Occipital lobe (tissue), 2 donors: Measurements from ENCODE around the gene PCDHGA1. TPM values are rescaled to one million over a fixed set of nuclear protein-coding genes. Genes with fewer than 3 reads are reported as not detected.
"Not testable (repeated sequence)": the region's sequence is repeated elsewhere in the genome, so short reads cannot be mapped to it uniquely, and the experiment has no call there.

Source experiments
- DNase-seq: peaks from one replicate; lab custom pipeline; 2025; lab: John Stamatoyannopoulos, UW
- total RNA-seq: library from RNA; depleted of rRNA; stranded (reverse); fragments of >200 nt; gene quantifications from one replicate; pipeline ENCODE4 v1.2.3, GENCODE V29; 2014

PCDHGA1 gene
- total RNA-seq, 1 donor from 2014 or later = 4.8 TPM

DNA sequence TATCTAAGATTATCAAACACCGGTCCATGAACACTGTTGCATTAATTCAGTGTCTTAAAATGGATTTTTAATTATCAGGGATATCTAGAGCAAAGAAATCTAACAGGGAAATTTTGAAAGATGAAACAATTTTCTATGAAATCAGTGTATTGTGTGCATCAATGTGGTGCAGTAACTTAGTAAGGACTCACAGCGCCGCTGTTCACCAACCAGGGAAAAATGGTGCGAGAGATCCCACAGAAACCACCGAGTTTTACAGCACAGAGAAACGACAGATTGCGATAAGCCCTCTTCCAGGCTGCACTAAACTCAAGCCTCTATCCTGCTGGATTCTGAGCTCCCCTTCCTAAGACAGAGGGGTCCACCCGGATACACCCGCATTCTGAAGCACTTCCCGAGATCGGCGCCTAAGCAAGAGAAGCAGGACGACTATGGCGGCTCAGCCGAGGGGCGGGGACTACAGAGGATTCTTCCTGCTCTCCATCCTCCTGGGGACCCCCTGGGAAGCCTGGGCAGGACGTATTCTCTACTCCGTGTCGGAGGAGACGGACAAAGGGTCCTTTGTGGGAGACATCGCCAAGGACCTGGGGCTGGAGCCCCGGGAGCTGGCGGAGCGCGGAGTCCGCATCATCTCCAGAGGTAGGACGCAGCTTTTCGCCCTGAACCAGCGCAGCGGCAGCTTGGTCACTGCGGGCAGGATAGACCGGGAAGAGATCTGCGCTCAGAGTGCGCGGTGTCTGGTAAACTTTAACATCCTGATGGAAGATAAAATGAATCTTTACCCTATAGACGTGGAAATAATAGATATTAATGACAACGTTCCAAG lies 52.4 kb downstream of the PCDHGA1 start, which contains the start of gene PCDHGA7:
PCDHGA7 (plus strand) TSS at position 274 of the 826 bp plus-strand sequence; CDS start at position 432, 158 bp downstream.
- no peak for DNase-seq

DNA sequence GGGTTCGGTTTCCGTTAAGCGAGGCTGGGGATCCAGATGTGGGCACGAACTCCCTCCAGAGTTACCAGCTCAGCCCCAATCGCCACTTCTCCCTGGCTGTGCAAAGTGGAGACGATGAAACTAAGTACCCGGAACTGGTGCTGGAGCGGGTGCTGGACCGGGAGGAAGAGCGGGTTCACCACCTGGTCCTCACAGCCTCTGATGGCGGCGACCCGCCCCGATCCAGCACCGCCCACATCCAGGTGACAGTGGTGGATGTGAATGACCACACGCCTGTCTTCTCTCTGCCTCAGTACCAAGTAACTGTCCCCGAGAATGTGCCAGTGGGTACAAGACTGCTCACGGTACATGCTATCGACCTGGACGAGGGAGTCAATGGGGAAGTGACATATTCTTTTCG lies 53.0 kb downstream of the PCDHGA1 start:
- DNase-seq = no peak

DNA sequence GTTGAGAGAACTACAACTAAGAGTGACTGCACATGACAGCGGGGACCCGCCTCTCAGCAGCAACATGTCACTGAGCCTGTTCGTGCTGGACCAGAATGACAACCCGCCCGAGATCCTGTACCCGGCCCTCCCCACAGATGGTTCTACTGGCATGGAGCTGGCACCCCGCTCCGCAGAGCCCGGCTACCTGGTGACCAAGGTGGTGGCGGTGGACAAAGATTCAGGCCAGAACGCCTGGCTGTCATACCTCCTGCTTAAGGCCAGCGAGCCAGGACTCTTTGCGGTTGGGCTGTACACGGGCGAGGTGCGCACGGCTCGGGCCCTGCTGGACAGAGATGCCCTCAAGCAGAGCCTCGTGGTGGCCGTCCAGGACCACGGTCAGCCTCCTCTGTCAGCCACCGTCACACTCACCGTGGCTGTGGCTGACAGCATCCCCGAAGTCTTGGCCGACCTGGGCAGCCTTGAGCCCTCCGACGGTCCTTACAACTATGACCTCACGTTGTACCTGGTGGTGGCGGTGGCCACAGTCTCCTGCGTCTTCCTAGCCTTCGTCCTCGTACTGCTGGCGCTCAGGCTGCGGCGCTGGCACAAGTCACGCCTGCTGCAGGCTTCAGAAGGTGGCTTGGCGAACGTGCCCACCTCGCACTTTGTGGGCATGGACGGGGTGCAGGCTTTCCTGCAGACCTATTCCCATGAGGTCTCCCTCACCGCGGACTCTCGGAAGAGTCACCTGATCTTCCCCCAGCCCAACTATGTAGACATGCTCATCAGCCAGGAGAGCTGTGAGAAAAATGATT lies 54.4 kb downstream of the PCDHGA1 start:
- no peak for DNase-seq

DNA sequence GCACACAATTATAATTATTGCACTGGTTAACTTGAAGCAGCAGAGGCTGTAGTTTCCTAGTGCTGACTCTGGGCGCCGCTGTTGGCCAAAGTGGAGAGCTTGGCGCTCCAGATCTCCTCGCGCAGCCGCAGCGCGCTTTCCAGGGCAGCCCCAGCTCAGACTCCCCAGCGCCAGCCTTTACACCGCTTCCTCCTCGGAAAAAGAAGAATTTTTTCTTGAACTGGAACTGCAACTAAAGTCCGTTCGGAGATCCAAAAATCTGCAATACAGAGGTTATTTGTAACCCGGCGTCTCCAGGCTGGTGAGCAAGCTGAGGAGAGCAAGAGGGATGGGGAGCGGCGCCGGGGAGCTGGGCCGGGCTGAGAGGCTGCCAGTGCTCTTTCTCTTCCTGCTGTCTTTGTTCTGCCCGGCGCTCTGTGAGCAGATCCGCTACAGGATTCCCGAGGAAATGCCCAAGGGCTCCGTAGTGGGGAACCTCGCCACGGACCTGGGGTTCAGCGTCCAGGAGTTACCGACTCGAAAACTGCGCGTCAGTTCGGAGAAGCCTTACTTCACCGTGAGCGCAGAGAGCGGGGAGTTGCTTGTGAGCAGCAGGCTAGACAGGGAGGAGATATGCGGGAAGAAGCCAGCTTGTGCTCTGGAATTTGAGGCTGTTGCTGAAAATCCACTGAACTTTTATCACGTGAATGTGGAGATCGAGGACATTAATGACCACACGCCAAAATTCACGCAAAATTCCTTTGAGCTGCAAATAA lies 57.4 kb downstream of the PCDHGA1 start, which contains the start of gene PCDHGB4:
PCDHGB4 (plus strand) TSS at position 142 of the 755 bp plus-strand sequence; CDS start at position 329, 187 bp downstream.
- DNase-seq = not testable (repeated sequence)

DNA sequence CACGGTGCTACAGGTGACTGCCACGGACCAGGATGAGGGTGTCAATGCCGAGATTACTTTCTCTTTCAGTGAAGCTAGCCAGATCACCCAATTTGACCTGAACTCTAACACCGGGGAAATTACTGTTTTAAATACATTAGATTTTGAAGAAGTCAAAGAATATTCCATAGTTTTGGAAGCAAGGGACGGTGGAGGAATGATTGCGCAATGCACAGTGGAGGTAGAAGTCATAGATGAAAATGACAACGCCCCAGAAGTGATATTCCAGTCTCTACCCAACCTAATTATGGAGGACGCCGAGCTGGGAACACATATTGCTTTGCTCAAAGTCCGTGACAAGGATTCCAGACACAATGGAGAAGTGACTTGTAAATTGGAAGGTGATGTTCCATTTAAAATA lies 58.3 kb downstream of the PCDHGA1 start:
- DNase-seq = no peak

DNA sequence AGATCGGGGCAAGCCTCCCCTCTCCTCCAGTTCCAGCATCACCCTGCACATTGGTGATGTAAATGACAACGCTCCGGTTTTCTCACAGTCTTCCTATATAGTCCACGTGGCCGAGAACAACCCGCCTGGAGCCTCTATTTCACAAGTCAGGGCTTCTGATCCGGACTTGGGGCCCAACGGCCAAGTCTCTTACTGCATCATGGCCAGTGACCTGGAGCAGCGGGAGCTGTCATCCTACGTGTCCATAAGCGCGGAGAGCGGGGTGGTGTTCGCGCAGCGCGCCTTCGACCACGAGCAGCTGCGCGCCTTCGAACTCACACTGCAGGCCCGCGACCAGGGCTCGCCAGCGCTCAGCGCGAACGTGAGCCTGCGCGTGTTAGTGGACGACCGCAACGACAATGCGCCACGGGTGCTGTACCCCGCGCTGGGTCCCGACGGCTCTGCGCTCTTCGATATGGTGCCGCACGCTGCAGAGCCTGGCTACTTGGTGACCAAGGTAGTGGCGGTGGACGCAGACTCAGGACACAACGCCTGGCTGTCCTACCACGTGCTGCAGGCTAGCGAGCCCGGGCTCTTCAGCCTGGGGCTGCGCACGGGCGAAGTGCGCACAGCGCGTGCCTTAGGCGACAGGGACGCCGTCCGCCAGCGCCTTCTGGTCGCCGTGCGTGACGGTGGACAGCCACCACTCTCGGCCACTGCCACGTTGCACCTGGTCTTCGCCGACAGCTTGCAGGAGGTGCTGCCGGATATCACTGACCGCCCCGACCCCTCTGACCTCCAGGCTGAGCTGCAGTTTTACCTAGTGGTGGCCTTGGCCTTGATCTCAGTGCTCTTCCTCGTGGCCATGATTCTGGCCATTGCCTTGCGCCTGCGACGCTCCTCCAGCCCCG lies 59.1 kb downstream of the PCDHGA1 start:
- DNase-seq = no peak

DNA sequence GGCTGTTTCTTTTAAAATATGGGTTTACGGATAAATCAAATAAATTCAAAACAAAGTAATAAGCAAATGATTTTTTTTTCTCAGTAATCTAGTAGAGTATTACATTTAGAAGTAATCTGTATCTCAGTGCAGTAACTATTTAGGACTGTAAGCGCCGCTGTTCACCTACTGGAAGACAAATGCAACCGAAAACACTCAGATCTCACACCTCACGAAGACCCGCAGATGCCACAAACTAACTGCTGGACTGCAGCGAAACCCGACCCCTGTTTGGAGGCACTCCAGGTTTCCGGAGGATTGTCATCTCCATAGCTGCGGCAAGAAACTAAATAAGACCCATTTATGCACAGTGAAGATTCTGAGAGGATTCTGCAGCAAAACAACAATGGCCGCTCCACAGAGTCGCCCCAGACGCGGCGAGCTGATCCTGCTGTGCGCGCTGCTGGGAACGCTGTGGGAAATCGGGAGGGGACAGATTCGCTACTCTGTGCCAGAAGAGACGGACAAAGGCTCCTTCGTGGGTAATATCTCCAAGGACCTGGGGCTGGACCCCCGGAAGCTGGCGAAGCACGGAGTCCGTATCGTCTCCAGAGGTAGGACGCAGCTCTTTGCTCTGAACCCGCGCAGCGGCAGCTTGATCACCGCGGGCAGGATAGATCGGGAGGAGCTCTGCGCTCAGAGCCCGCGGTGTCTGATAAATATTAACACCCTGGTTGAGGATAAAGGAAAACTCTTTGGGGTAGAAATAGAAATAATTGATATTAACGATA lies 62.3 kb downstream of the PCDHGA1 start, which contains the start of gene PCDHGA8:
PCDHGA8 (plus strand) TSS at position 205 of the 770 bp plus-strand sequence; CDS start at position 386, 181 bp downstream.
- DNase-seq = no peak

DNA sequence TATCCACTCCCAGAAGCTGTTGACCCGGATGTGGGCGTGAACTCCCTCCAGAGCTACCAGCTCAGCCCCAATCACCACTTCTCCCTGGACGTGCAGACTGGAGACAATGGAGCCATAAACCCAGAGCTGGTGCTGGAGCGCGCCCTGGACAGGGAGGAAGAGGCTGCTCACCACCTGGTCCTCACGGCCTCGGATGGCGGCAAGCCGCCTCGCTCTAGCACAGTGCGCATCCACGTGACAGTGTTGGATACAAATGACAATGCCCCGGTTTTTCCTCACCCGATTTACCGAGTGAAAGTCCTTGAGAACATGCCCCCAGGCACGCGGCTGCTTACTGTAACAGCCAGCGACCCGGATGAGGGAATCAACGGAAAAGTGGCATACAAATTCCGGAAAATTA lies 63.0 kb downstream of the PCDHGA1 start:
- DNase-seq = no peak

DNA sequence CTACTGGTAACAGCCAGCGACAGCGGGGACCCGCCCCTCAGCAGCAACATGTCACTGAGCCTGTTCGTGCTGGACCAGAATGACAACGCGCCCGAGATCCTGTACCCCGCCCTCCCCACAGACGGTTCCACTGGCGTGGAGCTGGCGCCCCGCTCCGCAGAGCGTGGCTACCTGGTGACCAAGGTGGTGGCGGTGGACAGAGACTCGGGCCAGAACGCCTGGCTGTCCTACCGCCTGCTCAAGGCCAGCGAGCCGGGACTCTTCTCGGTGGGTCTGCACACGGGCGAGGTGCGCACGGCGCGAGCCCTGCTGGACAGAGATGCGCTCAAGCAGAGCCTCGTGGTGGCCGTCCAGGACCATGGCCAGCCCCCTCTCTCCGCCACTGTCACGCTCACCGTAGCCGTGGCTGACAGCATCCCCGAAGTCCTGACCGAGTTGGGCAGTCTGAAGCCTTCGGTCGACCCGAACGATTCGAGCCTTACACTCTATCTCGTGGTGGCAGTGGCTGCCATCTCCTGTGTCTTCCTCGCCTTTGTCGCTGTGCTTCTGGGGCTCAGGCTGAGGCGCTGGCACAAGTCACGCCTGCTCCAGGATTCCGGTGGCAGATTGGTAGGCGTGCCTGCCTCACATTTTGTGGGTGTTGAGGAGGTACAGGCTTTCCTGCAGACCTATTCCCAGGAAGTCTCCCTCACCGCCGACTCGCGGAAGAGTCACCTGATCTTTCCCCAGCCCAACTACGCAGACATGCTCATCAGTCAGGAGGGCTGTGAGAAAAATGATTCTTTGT lies 64.3 kb downstream of the PCDHGA1 start:
- not testable (repeated sequence) for DNase-seq

DNA sequence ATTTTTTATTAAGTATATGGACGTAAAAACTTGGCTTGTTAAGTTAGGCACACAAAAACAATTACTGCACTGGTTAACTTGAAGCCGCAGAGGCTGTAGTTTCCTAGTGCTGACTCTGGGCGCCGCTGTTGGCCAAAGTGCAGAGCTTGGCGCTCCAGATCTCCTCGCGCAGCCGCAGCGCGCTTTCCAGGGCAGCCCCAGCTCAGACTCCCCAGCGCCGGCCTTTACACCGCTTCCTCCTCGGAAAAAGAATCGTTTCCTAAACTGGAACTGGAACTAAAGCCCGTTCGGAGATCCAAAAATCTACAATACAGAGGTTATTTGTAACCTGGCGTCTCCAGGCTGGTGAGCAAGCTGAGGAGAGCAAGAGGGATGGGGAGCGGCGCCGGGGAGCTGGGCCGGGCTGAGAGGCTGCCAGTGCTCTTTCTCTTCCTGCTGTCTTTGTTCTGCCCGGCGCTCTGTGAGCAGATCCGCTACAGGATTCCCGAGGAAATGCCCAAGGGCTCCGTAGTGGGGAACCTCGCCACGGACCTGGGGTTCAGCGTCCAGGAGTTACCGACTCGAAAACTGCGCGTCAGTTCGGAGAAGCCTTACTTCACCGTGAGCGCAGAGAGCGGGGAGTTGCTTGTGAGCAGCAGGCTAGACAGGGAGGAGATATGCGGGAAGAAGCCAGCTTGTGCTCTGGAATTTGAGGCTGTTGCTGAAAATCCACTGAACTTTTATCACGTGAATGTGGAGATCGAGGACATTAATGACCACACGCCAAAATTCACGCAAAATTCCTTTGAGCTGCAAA lies 67.6 kb downstream of the PCDHGA1 start, which contains the start of gene PCDHGB5:
PCDHGB5 (plus strand) TSS at position 192 of the 796 bp plus-strand sequence; CDS start at position 373, 181 bp downstream.
- DNase-seq = not testable (repeated sequence)

DNA sequence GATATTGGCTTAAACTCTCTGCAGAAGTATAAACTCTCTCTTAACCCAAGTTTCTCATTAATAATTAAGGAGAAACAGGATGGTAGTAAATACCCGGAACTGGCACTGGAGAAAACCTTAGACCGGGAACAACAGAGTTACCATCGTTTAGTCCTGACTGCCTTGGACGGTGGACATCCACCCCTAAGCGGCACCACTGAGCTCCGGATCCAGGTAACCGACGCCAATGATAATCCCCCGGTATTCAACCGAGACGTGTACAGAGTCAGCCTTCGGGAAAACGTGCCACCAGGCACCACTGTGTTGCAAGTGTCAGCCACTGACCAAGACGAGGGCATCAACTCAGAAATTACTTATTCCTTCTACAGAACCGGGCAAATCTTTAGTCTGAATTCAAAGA lies 68.3 kb downstream of the PCDHGA1 start:
- no peak for DNase-seq

DNA sequence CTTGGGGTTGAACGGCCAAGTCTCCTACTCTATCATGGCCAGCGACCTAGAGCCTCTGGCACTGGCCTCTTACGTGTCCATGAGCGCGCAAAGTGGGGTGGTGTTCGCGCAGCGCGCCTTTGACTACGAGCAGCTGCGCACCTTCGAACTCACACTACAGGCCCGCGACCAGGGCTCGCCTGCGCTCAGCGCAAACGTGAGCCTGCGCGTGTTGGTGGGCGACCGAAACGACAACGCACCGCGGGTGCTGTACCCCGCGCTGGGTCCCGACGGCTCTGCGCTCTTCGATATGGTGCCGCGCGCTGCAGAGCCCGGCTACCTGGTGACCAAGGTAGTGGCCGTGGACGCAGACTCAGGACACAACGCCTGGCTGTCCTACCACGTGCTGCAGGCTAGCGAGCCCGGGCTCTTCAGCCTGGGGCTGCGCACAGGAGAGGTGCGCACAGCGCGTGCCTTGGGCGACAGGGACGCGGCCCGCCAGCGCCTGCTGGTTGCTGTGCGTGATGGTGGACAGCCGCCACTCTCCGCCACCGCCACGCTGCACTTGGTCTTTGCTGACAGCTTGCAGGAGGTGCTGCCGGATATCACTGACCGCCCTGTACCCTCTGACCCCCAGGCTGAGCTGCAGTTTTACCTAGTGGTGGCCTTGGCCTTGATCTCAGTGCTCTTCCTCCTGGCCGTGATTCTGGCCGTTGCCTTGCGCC lies 69.4 kb downstream of the PCDHGA1 start:
- no peak for DNase-seq

DNA sequence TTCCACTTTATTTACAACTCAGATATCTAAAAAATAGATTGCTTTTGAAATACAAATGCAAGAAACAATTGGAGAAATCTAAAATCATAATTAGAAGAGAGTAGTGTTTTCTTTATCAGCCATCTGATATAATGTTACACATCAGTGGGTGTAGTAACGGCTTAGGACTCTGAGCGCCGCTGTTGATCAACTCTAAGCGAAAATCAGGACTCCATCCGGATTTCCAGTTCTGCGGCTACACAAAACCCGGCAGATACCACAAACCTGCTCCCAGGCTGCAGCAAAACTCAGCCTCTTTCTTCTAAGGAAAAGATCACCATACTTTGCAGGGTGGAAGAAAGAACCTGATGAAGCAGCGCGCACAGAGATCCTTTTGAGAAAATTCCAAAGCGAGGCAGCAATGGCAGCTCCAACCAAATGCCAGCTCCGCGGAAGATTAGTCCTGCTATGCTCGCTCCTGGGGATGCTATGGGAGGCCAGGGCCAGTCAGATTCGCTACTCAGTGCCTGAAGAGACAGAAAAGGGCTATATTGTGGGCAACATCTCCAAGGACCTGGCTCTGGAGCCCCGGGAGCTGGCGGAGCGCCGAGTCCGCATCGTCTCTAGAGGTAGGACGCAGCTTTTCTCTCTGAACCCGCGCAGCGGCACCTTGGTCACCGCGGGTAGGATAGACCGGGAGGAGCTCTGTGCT lies 72.4 kb downstream of the PCDHGA1 start, which contains the start of gene PCDHGA9:
PCDHGA9 (plus strand) TSS at position 226 of the 691 bp plus-strand sequence; CDS start at position 401, 175 bp downstream.
- DNase-seq = no peak

DNA sequence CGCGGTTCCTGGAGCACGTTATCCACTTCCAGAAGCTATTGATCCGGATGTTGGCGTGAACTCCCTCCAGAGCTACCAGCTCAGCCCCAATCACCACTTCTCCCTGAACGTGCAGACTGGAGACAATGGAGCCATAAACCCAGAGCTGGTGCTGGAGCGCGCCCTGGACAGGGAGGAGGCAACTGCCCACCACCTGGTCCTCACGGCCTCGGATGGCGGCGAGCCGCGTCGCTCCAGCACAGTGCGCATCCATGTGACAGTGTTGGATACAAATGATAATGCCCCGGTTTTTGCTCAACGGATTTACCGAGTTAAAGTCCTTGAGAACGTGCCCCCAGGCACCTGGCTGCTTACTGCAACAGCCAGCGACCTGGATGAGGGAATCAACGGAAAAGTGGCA lies 73.1 kb downstream of the PCDHGA1 start:
- DNase-seq = no peak

DNA sequence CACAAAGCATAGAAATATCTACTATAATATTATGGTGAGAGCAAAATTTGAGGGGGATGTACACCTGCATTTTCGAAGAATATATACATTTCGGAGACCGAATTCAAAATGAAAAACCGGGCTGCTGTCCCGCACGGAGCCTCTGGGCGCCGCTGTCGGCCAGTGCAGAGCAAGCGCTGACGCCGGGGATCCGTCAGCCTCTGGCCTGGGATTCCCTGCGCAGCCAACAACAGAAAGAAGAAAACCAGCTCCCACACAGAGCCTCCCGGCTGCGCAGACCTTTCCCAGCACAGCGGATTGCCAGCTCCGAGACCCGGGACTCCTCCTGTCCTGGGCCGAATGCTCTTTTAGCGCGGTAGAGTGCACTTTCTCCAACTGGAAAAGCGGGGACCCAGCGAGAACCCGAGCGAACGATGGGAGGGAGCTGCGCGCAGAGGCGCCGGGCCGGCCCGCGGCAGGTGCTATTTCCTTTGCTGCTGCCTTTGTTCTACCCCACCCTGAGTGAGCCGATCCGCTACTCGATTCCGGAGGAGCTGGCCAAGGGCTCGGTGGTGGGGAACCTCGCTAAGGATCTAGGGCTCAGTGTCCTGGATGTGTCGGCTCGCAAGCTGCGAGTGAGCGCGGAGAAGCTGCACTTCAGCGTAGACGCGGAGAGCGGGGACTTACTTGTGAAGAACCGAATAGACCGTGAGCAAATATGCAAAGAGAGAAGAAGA lies 77.6 kb downstream of the PCDHGA1 start, which contains the start of gene PCDHGB6:
PCDHGB6 (plus strand) TSS at position 232 of the 716 bp plus-strand sequence; CDS start at position 414, 182 bp downstream.
- not testable (repeated sequence) for DNase-seq
